GM18907 (cell line): ENCODE measurements around the gene SPAG17.

Source experiments
- ATAC-seq: cut with Tn5 transposase; IDR thresholded peaks from one replicate; pipeline ENCODE4 v1.9.1; 2021; ENCODE audit warnings: mild to moderate bottlenecking, moderate library complexity; ENCODE audit not compliant: unreplicated experiment

Gene SPAG17

GRCh38 chr1:118081387-118081786 is 103.6 kb downstream of the SPAG17 start:
- ATAC-seq: peak; percentile 78

GRCh38 chr1:118077331-118078045 is 107.5 kb downstream of the SPAG17 start:
- no peak for ATAC-seq

- no peak for ATAC-seq
Observed at GRCh38 chr1:118075116-118075515, 109.9 kb downstream of the SPAG17 start.

GRCh38 chr1:118073648-118074435 is 111.2 kb downstream of the SPAG17 start:
- ATAC-seq: no peak

- ATAC-seq: no peak
Observed at GRCh38 chr1:118049981-118050380, 135.0 kb downstream of the SPAG17 start.

- ATAC-seq: no peak
Observed at GRCh38 chr1:118047650-118048224, 137.3 kb downstream of the SPAG17 start.

- ATAC-seq: no peak
Observed at GRCh38 chr1:118047006-118047649, 137.9 kb downstream of the SPAG17 start.

GRCh38 chr1:118043624-118044023 is 141.4 kb downstream of the SPAG17 start:
- no peak for ATAC-seq

- no peak for ATAC-seq
Observed at GRCh38 chr1:118042501-118042900, 142.5 kb downstream of the SPAG17 start.

- ATAC-seq: no peak
Observed at GRCh38 chr1:118039170-118039569, 145.9 kb downstream of the SPAG17 start.

GRCh38 chr1:118032883-118033282 is 152.1 kb downstream of the SPAG17 start:
- ATAC-seq: no peak

- ATAC-seq: no peak
Observed at GRCh38 chr1:118028267-118028666, 156.8 kb downstream of the SPAG17 start.

- ATAC-seq: no peak
Observed at GRCh38 chr1:118023199-118023598, 161.8 kb downstream of the SPAG17 start.

- no peak for ATAC-seq
Observed at GRCh38 chr1:118021668-118022067, 163.4 kb downstream of the SPAG17 start.

- no peak for ATAC-seq
Observed at GRCh38 chr1:118018060-118018459, 167.0 kb downstream of the SPAG17 start.

- no peak for ATAC-seq
Observed at GRCh38 chr1:118013938-118014337, 171.1 kb downstream of the SPAG17 start.

GRCh38 chr1:118013336-118013735 is 171.7 kb downstream of the SPAG17 start:
- ATAC-seq: no peak

- no peak for ATAC-seq
Observed at GRCh38 chr1:118012515-118013124, 172.4 kb downstream of the SPAG17 start.

- ATAC-seq: no peak
Observed at GRCh38 chr1:118008011-118008410, 177.0 kb downstream of the SPAG17 start.

GRCh38 chr1:118007391-118007790 is 177.6 kb downstream of the SPAG17 start:
- ATAC-seq: no peak

GRCh38 chr1:118004312-118004711 is 180.7 kb downstream of the SPAG17 start:
- ATAC-seq: no peak
